Parathyroid adenoma (tissue), 2 donors: ENCODE data around the gene SLC16A6.

ENCODE experiments used
- H2AFZ ChIP-seq: fragments of 300-600 bp; sonication (generic); one replicate; pipeline ENCODE4 v1.7.0; 2017; ENCODE audit warnings: antibody characterized with exemption, mild to moderate bottlenecking
- H3K27ac ChIP-seq: fragments of 300-600 bp; sonication (generic); one replicate; pipeline ENCODE4 v1.7.0; 2017
- H3K27me3 ChIP-seq: fragments of 300-600 bp; sonication (generic); one replicate; pipeline ENCODE4 v1.7.0; 2017; ENCODE audit warnings: low read length; ENCODE audit not compliant: control insufficient read depth, insufficient read depth
- H3K36me3 ChIP-seq: fragments of 300-600 bp; sonication (generic); one replicate; pipeline ENCODE4 v1.7.0; 2017; ENCODE audit warnings: low read length; ENCODE audit not compliant: control insufficient read depth, insufficient read depth
- H3K4me1 ChIP-seq: fragments of 300-600 bp; sonication (generic); one replicate; pipeline ENCODE4 v1.7.0; 2017; ENCODE audit warnings: control low read depth
- H3K4me2 ChIP-seq: fragments of 300-600 bp; sonication (generic); one replicate; pipeline ENCODE4 v1.7.0; 2017; ENCODE audit warnings: low read length
- H3K4me3 ChIP-seq: fragments of 300-600 bp; sonication (generic); one replicate; pipeline ENCODE4 v1.7.0; 2017; ENCODE audit warnings: low read depth, low read length
- H3K79me2 ChIP-seq: fragments of 300-600 bp; sonication (generic); one replicate; pipeline ENCODE4 v1.7.0; 2017; ENCODE audit warnings: control low read depth
- H3K9ac ChIP-seq: fragments of 300-600 bp; sonication (generic); one replicate; pipeline ENCODE4 v1.7.0; 2017; ENCODE audit warnings: mild to moderate bottlenecking
- H3K9me3 ChIP-seq: fragments of 300-600 bp; sonication (generic); one replicate; pipeline ENCODE4 v1.7.0; 2017; ENCODE audit warnings: low read length; ENCODE audit not compliant: control insufficient read depth
- TF ChIP-seq, protein P1 (sequence below): fragments of 300-600 bp; sonication (generic); IDR thresholded peaks from one replicate; pipeline ENCODE4 v1.7.0; 2017; ENCODE audit warnings: antibody characterized with exemption, mild to moderate bottlenecking
- donor health status: primary hyperparathyroidism.

The SLC16A6 gene

DNA sequence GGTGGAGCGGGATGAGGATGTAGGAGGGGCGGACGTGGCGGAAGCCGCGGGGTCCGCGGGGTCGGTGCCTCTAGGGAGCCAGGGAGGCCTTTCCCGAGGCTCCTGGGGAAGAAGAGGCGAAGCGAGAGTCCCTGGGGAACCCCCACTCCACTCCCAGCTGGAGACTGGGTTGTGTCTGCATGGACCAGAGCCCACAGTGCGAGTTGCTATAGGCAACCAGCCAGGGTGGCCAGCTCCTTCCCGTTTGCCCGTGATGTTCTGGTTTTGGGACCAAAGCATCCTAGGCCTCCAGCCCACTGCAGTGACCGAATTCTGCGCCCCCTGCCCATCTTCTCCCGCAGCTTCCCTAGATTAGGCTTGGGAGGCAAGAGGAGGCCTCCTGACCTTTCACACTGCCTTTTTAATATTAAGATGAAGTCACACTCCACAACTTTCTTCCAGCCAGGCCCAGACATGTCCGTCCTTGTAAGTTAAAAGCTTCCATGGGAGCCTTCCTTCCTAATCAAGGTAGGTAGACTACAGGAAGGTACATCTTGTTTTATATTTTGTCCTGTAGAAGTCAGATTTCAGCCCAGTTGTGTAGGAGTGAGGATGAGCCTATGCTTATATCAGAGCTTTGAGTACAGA, 42.6 kb downstream of the SLC16A6 start:
- Histone ChIP-seq H2AFZ (peak overlapping the region; percentile 97), H3K4me2 (peak overlapping the region; percentile 95), H3K4me1 (no peaks in the 10 kb centered on the region), H3K4me3 (peak overlapping the region; percentile 77), H3K9me3 (no peaks in the 10 kb centered on the region), H3K27ac (peak overlapping the region; percentile 88), H3K9ac (peak overlapping the region; percentile 86), H3K36me3 (no peaks in the 10 kb centered on the region), H3K27me3 (no peaks in the 10 kb centered on the region), H3K79me2 (no peaks in the 10 kb centered on the region)
- TF ChIP-seq, protein P1, sequence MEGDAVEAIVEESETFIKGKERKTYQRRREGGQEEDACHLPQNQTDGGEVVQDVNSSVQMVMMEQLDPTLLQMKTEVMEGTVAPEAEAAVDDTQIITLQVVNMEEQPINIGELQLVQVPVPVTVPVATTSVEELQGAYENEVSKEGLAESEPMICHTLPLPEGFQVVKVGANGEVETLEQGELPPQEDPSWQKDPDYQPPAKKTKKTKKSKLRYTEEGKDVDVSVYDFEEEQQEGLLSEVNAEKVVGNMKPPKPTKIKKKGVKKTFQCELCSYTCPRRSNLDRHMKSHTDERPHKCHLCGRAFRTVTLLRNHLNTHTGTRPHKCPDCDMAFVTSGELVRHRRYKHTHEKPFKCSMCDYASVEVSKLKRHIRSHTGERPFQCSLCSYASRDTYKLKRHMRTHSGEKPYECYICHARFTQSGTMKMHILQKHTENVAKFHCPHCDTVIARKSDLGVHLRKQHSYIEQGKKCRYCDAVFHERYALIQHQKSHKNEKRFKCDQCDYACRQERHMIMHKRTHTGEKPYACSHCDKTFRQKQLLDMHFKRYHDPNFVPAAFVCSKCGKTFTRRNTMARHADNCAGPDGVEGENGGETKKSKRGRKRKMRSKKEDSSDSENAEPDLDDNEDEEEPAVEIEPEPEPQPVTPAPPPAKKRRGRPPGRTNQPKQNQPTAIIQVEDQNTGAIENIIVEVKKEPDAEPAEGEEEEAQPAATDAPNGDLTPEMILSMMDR = no peak

DNA sequence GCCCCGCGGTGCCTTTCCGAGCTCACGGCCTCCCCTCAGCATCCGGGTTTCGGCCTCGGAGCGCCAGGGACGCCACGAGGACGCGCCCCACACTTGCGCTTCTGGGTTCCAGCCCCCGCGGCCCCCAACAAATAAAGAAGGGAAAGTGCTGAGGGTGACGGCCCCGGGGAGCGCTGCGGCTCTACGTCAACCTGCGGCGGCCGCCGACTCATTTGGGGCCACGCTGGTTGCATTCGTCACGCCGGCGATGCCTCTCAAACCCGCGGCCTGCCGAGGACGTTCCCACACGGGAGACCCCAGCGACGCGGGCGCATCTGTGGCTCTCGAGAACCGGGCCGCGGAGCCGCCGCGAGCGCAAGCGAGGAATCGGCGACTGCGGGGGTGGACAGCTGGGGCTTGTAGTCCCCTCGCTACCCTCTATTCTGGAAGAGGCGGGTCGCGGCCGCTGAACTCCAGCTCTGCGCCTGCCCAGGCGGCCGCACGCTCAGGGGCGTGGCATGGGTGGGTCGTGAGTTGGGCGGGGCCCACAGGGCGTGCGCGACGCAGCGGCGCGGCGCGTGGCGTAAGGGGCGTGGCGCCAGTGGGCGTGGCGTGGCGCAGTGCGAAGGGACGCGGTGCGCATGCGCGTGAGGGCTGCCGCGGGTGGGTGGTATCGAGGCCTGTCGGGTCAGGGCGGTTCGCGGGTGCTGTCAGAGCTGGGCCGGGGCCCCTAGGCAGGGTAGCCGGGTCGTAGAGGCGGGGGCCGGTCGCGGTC, 43.3 kb downstream of the SLC16A6 start, which contains the start of gene AMZ2:
Gene AMZ2, plus strand, starts transcription at position 599 of the 754 bp plus-strand sequence. CDS start 2,145 bp downstream, outside the sequence.
- H2AFZ ChIP-seq = peak within 1 kb of the TSS; percentile 97
- H3K27me3 ChIP-seq = no peaks in the 10 kb centered on the region
- H3K4me3 ChIP-seq = peak within 1 kb of the TSS; percentile 77
- H3K27ac ChIP-seq = peak within 1 kb of the TSS; percentile 88
- no peaks in the 10 kb centered on the region for H3K36me3 ChIP-seq
- H3K4me1 ChIP-seq = no peaks in the 10 kb centered on the region
- H3K9me3 ChIP-seq = no peaks in the 10 kb centered on the region
- peak within 1 kb of the TSS; percentile 88 for H3K9ac ChIP-seq
- peak within 1 kb of the TSS; percentile 95 for H3K4me2 ChIP-seq
- TF ChIP-seq, protein P1 = no peak
- no peaks in the 10 kb centered on the region for H3K79me2 ChIP-seq

DNA sequence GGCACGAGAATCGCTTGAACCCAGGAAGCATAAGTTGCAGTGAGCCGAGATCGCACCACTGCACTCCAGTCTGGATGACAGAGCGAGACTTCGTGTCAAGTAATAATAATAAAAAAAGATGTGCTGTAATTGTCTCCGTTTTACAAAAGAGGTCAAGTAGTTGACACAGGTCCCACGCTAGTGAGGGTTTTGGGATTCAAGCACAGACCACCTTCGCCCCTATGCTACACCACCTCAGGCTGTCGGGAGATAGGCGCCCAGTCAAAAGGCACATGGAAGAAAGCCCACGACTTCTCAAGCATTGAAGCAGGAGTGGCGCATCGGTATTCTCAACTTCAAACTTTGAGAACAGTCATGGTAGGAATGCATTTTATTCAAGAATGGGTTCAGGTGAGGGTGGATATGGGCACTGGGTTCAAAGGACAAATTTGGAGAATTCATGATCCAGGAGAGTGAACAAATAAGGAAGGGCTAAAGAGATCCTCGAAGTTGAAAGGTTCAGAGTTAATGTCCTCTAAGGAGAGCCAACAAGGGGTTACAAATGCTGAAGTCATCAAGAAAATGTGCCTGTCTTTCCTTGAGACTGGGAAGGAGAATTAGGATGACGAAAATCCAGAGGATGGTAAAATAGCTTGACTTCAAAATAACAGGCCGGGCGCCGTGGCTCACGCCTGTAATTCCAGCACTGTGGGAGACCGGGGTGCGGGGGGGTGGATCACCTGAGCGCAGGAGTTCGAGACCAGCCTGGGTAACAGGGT, 44.5 kb downstream of the SLC16A6 start:
- Histone ChIP-seq H3K4me1 (no peaks in the 10 kb centered on the region), H3K9ac (no peak overlapping the region), H3K27me3 (no peaks in the 10 kb centered on the region), H3K9me3 (no peaks in the 10 kb centered on the region), H3K4me3 (no peak overlapping the region), H2AFZ (no peak overlapping the region), H3K36me3 (no peaks in the 10 kb centered on the region), H3K4me2 (no peak overlapping the region), H3K79me2 (no peaks in the 10 kb centered on the region), H3K27ac (no peak overlapping the region)
- TF ChIP-seq, protein P1 = no peak

DNA sequence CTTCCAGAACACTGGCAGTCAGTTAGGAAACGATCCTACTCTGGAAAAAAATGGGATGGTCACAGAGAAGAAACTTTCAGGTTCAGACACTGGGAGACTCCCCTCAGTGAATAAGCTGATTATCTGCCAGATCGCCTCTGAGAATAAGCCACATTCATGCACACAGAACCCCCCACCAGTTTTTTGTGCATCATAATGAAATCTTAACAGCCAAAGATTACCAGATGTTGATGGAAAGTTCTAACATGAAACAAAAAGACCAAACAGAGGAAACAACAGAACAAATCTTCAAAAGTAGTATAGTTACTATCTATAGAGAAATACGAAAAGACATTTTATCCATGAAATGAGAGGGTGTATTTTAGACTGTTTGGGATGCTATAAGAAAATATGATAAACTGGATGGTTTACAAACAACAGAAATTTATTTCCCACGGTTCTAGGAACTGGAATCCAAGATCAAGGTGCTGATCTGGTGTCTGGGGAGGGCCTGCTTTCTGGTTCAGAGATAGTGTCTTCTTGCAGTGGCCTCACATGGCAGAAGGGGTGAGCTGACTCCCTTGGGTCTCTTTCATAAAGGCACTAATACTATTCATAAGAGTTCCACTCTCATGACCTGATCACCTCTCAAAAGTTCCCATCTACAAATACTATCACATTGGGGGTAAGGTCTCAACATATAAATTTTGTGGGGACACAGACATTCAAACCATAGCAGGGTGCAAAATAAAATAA, 51.1 kb downstream of the SLC16A6 start:
- H3K4me3 ChIP-seq = no peak overlapping the region
- H3K36me3 ChIP-seq = no peaks in the 10 kb centered on the region
- TF ChIP-seq, protein P1 = no peak
- H3K79me2 ChIP-seq = no peaks in the 10 kb centered on the region
- peaks cover 14% of the 10 kb centered on the region for H3K4me1 ChIP-seq
- H2AFZ ChIP-seq = no peak overlapping the region
- H3K9me3 ChIP-seq = no peaks in the 10 kb centered on the region
- H3K4me2 ChIP-seq = no peak overlapping the region
- no peak overlapping the region for H3K9ac ChIP-seq
- no peaks in the 10 kb centered on the region for H3K27me3 ChIP-seq
- H3K27ac ChIP-seq = no peak overlapping the region
